Amniotic epithelial cell (primary cell): ENCODE data around the gene SSBP3.
A peak's percentile ranks its signal among the peaks of the same experiment; 100 is the strongest.
"Not testable (repeated sequence)": the region's sequence is repeated elsewhere in the genome, so short reads cannot be mapped to it uniquely, and the experiment has no call there.

Source experiments
- DNase-seq: peaks from one replicate; pipeline ENCODE4 v3.0.0-alpha.2; 2010; ENCODE audit warnings: low read depth

The SSBP3 gene

GRCh38 chr1:54392401-54392800 lies 13.8 kb downstream of the SSBP3 start:
- no peak for DNase-seq

- no peak for DNase-seq
Observed at GRCh38 chr1:54391450-54392209, 14.6 kb downstream of the SSBP3 start.

- DNase-seq: no peak
Observed at GRCh38 chr1:54390655-54391054, 15.5 kb downstream of the SSBP3 start.

- DNase-seq: not testable (repeated sequence)
Observed at GRCh38 chr1:54389608-54390007, 16.6 kb downstream of the SSBP3 start.

GRCh38 chr1:54387419-54387818 lies 18.8 kb downstream of the SSBP3 start:
- no peak for DNase-seq

- DNase-seq: no peak
Observed at GRCh38 chr1:54385727-54386022, 20.5 kb downstream of the SSBP3 start.

- DNase-seq: peak; percentile 49
Observed at GRCh38 chr1:54384918-54385726, 21.1 kb downstream of the SSBP3 start.

GRCh38 chr1:54384471-54384870 lies 21.7 kb downstream of the SSBP3 start:
- DNase-seq: no peak

- DNase-seq: no peak
Observed at GRCh38 chr1:54381524-54381923, 24.7 kb downstream of the SSBP3 start.

GRCh38 chr1:54380290-54380882 lies 25.8 kb downstream of the SSBP3 start:
- DNase-seq: no peak

- DNase-seq: no peak
Observed at GRCh38 chr1:54379555-54380289, 26.5 kb downstream of the SSBP3 start.

GRCh38 chr1:54378874-54379554 lies 27.2 kb downstream of the SSBP3 start:
- DNase-seq: no peak

- DNase-seq: no peak
Observed at GRCh38 chr1:54378157-54378873, 27.9 kb downstream of the SSBP3 start.

GRCh38 chr1:54377040-54377691 lies 29.0 kb downstream of the SSBP3 start:
- peak; percentile 29 for DNase-seq

GRCh38 chr1:54376430-54377039 lies 29.7 kb downstream of the SSBP3 start:
- no peak for DNase-seq

- no peak for DNase-seq
Observed at GRCh38 chr1:54375712-54376429, 30.3 kb downstream of the SSBP3 start.

- no peak for DNase-seq
Observed at GRCh38 chr1:54375298-54375697, 30.9 kb downstream of the SSBP3 start.

GRCh38 chr1:54374766-54375165 lies 31.4 kb downstream of the SSBP3 start:
- DNase-seq: no peak

GRCh38 chr1:54372978-54373377 lies 33.2 kb downstream of the SSBP3 start:
- no peak for DNase-seq

- DNase-seq: no peak
Observed at GRCh38 chr1:54371942-54372275, 34.3 kb downstream of the SSBP3 start.
